Prostate gland (tissue), 2 donors: Measurements from ENCODE around the gene IRGQ.

Experiments
- POLR2A ChIP-seq: fragments of 450-650 bp; IDR thresholded peaks from one replicate; pipeline ENCODE4 v1.6.1; 2016; ENCODE audit warnings: antibody characterized with exemption, mild to moderate bottlenecking
- POLR2AphosphoS5 ChIP-seq: sonication (generic); formaldehyde crosslinking; IDR thresholded peaks from one replicate; pipeline ENCODE4 v1.6.1; 2017; ENCODE audit warnings: antibody characterized with exemption
- TF ChIP-seq, protein P1 (sequence below), 4 experiments: fragments of 200-600 bp in 2 of 4; fragments of 450-650 bp in 2 of 4; sonication (generic) in 2 of 4; IDR thresholded peaks; 1 replicate in 3 of 4; 2 replicates in 1 of 4; pipeline ENCODE4 v1.5.1; 2016 to 2019; ENCODE audit warnings: antibody characterized with exemption in 4 of 4, mild to moderate bottlenecking in 2 of 4, moderate library complexity in 2 of 4

DNA sequence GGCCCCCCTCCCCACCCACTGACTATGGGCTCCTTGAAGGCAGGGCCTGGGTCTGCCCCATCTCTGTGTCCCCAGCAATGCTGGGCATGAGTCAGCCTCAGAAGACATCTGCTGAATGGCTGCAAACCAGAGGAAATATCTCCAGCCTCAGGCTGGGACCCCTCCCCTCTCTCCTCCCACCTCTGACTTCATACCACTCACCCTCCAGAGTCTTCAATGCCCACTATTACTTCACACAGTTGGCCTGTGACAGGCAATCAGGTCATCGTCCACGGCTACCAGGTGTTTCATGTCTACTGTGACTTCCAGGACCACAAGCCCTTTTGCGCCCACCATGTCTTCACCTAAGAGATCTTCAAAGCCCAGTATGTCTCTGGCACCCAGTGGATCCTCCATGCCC is 15.9 kb upstream of the IRGQ start, which contains the start of gene SRRM5:
- TF ChIP-seq, protein P1, sequence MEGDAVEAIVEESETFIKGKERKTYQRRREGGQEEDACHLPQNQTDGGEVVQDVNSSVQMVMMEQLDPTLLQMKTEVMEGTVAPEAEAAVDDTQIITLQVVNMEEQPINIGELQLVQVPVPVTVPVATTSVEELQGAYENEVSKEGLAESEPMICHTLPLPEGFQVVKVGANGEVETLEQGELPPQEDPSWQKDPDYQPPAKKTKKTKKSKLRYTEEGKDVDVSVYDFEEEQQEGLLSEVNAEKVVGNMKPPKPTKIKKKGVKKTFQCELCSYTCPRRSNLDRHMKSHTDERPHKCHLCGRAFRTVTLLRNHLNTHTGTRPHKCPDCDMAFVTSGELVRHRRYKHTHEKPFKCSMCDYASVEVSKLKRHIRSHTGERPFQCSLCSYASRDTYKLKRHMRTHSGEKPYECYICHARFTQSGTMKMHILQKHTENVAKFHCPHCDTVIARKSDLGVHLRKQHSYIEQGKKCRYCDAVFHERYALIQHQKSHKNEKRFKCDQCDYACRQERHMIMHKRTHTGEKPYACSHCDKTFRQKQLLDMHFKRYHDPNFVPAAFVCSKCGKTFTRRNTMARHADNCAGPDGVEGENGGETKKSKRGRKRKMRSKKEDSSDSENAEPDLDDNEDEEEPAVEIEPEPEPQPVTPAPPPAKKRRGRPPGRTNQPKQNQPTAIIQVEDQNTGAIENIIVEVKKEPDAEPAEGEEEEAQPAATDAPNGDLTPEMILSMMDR (IDR thresholded peaks at IDR 0.05): no peak
- TF ChIP-seq POLR2AphosphoS5 (no peak), POLR2A (no peak)
